Nephron progenitor cell (in vitro differentiated cells): ENCODE measurements around the gene CLEC4F.

ENCODE experiments used
- DNase-seq: peaks from one replicate; pipeline ENCODE4 v3.0.0; 2021
- H3K27ac Mint-ChIP-seq: 2 replicates; pipeline ENCODE4 v1.8.0; 2021; ENCODE audit warnings: mild to moderate bottlenecking, moderate library complexity, mixed read lengths
- H3K27me3 Mint-ChIP-seq: 2 replicates; pipeline ENCODE4 v1.8.0; 2021; ENCODE audit warnings: mild to moderate bottlenecking, low read depth, mixed read lengths; ENCODE audit not compliant: poor library complexity
- H3K36me3 Mint-ChIP-seq: 2 replicates; pipeline ENCODE4 v1.8.0; 2021; ENCODE audit warnings: low read depth, mixed read lengths
- H3K4me1 Mint-ChIP-seq: 2 replicates; pipeline ENCODE4 v1.8.0; 2021; ENCODE audit warnings: mixed read lengths
- H3K4me3 Mint-ChIP-seq: 2 replicates; pipeline ENCODE4 v1.8.0; 2021; ENCODE audit warnings: mild to moderate bottlenecking, moderate library complexity, mixed read lengths
- H3K9me3 Mint-ChIP-seq: 2 replicates; pipeline ENCODE4 v1.8.0; 2021; ENCODE audit warnings: mild to moderate bottlenecking, moderate library complexity, mixed read lengths
- TF ChIP-seq, protein P1 (sequence below): fragments of 200-600 bp; sonication (generic); IDR thresholded peaks from 2 replicates; pipeline ENCODE4 v1.5.0; 2021; ENCODE audit warnings: antibody characterized with exemption

CLEC4F gene, protein sequence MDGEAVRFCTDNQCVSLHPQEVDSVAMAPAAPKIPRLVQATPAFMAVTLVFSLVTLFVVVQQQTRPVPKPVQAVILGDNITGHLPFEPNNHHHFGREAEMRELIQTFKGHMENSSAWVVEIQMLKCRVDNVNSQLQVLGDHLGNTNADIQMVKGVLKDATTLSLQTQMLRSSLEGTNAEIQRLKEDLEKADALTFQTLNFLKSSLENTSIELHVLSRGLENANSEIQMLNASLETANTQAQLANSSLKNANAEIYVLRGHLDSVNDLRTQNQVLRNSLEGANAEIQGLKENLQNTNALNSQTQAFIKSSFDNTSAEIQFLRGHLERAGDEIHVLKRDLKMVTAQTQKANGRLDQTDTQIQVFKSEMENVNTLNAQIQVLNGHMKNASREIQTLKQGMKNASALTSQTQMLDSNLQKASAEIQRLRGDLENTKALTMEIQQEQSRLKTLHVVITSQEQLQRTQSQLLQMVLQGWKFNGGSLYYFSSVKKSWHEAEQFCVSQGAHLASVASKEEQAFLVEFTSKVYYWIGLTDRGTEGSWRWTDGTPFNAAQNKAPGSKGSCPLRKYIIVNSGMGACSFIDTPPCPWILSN

DNA sequence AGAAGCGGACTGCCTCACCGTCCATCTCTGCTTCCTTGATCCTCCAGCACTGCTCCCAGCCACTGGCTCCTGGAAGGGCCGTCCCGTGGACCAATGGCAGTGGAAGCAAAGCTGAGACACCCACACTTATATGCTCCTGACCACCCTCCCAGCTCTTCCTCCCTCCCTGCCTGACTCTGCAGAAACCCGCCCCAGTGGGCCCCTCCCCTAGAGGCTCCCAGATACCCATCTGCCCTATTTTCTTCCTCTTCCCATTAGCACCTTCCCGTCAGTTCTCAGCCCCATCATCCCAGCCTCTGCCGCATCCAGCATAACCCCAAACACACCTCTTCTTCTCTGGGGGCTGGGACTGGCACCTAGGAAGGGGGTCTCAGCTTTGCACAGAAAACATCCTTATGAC lies at the start of gene CLEC4F:
Gene CLEC4F, minus strand, starts transcription at position 101 of the 400 bp plus-strand sequence. Its CDS starts 76 bp downstream, at position 25.
- DNase-seq: no peak
- no peaks in the 10 kb centered on the region for H3K9me3 Mint-ChIP-seq
- no peak within 1 kb of the TSS for H3K4me3 Mint-ChIP-seq
- no peak within 1 kb of the TSS for H3K27ac Mint-ChIP-seq
- H3K27me3 Mint-ChIP-seq: peaks cover 37% of the 10 kb centered on the region
- H3K36me3 Mint-ChIP-seq: no peaks in the 10 kb centered on the region
- TF ChIP-seq, protein P1, sequence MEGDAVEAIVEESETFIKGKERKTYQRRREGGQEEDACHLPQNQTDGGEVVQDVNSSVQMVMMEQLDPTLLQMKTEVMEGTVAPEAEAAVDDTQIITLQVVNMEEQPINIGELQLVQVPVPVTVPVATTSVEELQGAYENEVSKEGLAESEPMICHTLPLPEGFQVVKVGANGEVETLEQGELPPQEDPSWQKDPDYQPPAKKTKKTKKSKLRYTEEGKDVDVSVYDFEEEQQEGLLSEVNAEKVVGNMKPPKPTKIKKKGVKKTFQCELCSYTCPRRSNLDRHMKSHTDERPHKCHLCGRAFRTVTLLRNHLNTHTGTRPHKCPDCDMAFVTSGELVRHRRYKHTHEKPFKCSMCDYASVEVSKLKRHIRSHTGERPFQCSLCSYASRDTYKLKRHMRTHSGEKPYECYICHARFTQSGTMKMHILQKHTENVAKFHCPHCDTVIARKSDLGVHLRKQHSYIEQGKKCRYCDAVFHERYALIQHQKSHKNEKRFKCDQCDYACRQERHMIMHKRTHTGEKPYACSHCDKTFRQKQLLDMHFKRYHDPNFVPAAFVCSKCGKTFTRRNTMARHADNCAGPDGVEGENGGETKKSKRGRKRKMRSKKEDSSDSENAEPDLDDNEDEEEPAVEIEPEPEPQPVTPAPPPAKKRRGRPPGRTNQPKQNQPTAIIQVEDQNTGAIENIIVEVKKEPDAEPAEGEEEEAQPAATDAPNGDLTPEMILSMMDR: no peak
- no peaks in the 10 kb centered on the region for H3K4me1 Mint-ChIP-seq

DNA sequence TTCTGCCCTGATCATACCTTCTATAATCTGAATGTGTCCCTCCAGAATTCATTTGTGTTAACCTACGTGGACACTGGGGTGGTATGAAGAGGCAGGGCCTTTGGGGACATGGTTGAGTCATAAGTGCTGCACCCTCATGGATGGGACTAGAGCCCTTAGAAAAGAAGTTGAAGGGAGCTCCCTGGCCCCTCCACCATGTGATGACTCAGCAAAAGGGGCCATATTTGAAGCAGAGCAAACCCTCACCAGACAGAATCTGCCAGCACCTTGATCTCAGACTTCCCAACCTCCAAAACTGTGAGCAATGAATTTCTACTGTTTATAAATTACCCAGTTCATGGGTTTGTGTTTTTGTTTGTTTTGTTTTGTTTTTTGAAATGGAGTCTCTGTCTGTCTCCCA lies 48.6 kb upstream of the CLEC4F start:
- TF ChIP-seq, protein P1: no peak

DNA sequence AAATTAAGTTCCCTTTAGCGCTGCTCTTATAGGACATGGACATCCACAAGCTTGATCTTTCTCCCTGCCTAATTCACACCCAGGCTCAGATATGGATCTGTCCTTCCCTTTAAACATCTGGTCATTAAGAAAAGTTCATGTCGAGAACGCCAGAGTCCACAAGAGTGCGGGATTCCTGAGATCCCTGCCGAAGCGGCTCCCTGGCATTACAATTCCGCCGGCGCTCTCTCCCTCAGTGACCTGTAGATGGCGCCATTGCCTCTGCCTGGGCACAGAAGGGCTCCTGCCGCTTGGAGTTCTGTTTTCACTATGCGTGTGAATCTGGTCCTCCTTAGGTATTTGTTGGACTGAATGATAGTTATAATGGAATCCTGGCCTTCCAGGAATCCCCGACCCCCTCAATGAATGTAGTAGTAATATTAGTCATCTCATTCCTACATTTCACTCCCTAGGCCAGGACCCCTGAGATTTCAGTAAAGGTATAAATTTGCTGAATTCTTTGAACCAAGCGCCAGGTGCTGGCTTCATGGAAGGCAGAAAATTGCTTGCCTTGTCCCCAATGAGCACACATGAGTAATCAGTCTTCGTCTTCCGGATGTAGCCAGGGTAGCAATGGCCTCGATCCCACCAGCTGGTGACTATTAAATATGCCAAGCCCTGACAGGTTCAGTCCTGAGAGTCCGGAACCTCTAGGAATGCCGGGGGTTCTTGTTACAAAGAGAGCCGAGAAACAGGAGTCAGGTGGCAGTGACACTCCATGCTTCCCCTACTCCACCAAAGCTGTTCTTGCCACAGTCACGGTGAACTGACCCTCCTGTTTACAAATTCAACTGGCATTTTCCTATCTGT lies 41.6 kb upstream of the CLEC4F start:
- Mint-ChIP-seq H3K27ac (no peak overlapping the region), H3K36me3 (no peaks in the 10 kb centered on the region), H3K4me3 (no peak overlapping the region), H3K27me3 (peaks cover 99% of the 10 kb centered on the region), H3K9me3 (no peaks in the 10 kb centered on the region), H3K4me1 (peaks cover 18% of the 10 kb centered on the region)
- DNase-seq: peak; percentile 90
- TF ChIP-seq, protein P1: peak; percentile 97

More for the DNA sequence above, 48.6 kb upstream of the CLEC4F start:
- H3K27me3 Mint-ChIP-seq: peaks cover 90% of the 10 kb centered on the region
- no peaks in the 10 kb centered on the region for H3K4me1 Mint-ChIP-seq
- H3K36me3 Mint-ChIP-seq: no peaks in the 10 kb centered on the region
- no peak for DNase-seq
- no peak overlapping the region for H3K4me3 Mint-ChIP-seq
- no peaks in the 10 kb centered on the region for H3K9me3 Mint-ChIP-seq
- no peak overlapping the region for H3K27ac Mint-ChIP-seq

DNA sequence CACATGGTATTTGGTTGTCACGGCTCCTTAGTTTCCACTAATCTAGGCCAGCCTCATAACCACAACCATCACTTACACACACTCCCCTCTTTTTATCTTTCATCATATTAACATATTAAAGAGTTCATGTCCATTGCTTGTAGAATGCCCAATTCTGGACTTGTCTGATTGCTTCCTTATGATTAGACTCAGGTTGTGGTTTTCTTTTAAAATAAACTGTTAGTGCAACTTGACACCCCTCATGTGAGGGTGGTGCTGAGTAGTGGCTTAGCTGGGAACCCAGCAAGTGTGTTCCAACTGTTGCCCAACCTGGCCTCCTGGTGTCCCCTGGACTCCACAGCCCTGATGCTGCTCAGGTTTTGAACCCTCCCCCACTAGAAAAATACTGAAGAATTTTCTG lies 35.3 kb upstream of the CLEC4F start:
- no peak for DNase-seq
- H3K9me3 Mint-ChIP-seq: no peaks in the 10 kb centered on the region
- no peaks in the 10 kb centered on the region for H3K4me1 Mint-ChIP-seq
- H3K36me3 Mint-ChIP-seq: no peaks in the 10 kb centered on the region
- TF ChIP-seq, protein P1: no peak
- peaks cover 74% of the 10 kb centered on the region for H3K27me3 Mint-ChIP-seq
- no peak overlapping the region for H3K4me3 Mint-ChIP-seq
- H3K27ac Mint-ChIP-seq: no peak overlapping the region

DNA sequence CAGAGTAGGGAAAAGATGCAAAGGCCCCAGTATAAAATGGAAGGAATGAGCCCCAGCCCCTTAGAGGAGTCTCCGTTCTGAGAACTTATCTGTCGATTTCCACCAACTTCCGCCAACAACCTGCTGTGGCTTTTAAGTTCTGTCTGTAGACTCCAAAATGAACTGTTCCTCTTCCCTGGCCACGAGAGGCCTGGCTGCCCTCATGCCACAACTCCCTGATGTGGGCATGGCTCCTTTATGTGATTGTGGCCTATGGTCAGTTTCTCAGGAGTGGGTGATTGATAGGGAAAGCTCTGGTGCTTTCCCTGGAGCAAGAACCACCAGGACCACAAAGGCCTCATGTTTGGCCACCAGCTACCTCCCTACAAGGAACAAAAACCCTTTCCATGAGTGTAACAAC lies 34.0 kb upstream of the CLEC4F start:
- Mint-ChIP-seq H3K36me3 (no peaks in the 10 kb centered on the region), H3K9me3 (no peaks in the 10 kb centered on the region), H3K4me1 (no peaks in the 10 kb centered on the region), H3K27ac (no peak overlapping the region), H3K27me3 (peaks cover 65% of the 10 kb centered on the region), H3K4me3 (no peak overlapping the region)
- TF ChIP-seq, protein P1: no peak
- DNase-seq: no peak
